HCT116 (cell line): ENCODE data around the gene POLA1. TPM values are rescaled to one million over a fixed set of nuclear protein-coding genes. Genes with fewer than 3 reads are reported as not detected.

Source experiments
- ATAC-seq: fragments of 200-7000 bp; cut with Tn5 transposase; 2 replicates; pipeline ENCODE4 v1.9.1; 2020; ENCODE audit warnings: mild to moderate bottlenecking, moderate library complexity
- BruUV-seq: library from RNA; stranded (reverse); fragments of 400-500 nt; replicated peaks from 2 replicates; lab custom pipeline; 2021; lab: Mats Ljungman, UMichigan
- CTCF ChIA-PET: fragments of 300-600 bp; sonication (Branson Sonifier 250); formaldehyde crosslinking; loops from one replicate; lab custom pipeline; 2021; ENCODE audit warnings: antibody characterized with exemption; lab: Charles Lee
- POLR2A ChIA-PET: fragments of 300-600, 350-600 bp; sonication (Branson Sonifier 250); formaldehyde crosslinking; loops from one replicate; lab custom pipeline; 2021; ENCODE audit warnings: antibody characterized with exemption; lab: Charles Lee
- RAD21 ChIA-PET, 2 experiments: fragments of 300-600 bp; sonication (Branson Sonifier 250); formaldehyde crosslinking; loops; one replicate each; lab custom pipeline; 2023; ENCODE audit warnings: low total read pairs in 2 of 2; ENCODE audit not compliant: uncharacterized antibody in 2 of 2, unreplicated experiment in 2 of 2, low non-redundant PET in 1 of 2; lab: Charles Lee
- DNase-seq: peaks from one replicate; pipeline ENCODE4 v3.0.0-alpha.2; 2010; ENCODE audit warnings: low read depth, low spot score
- H2AFZ ChIP-seq: fragments of 200-600 bp; shearing (Covaris generic), sonication (generic); 2 replicates; pipeline ENCODE4 v1.6.1; 2017; ENCODE audit warnings: low read depth, mixed run types, mixed read lengths, antibody characterized with exemption, low read length; ENCODE audit not compliant: poor library complexity, severe bottlenecking
- H3K27ac ChIP-seq: 2 replicates; pipeline ENCODE4 v1.5.1; 2012; ENCODE audit warnings: low read depth, low read length
- H3K27me3 ChIP-seq: fragments of 200-600 bp; sonication (generic); 2 replicates; pipeline ENCODE4 v1.6.1; 2016; ENCODE audit warnings: mixed run types, low read length, mixed read lengths; ENCODE audit not compliant: insufficient read depth
- H3K36me3 ChIP-seq, 2 experiments: fragments of 200-500 bp in 1 of 2; fragments of 200-600 bp in 1 of 2; sonication (Bioruptor generic) in 1 of 2; sonication (generic) in 1 of 2; 2 replicates each; pipeline versions ENCODE4 v1.5.1 to v1.6.1; 2014 to 2016; ENCODE audit warnings: low read length in 2 of 2, inconsistent platforms in 1 of 2, mixed read lengths in 1 of 2, mixed run types in 1 of 2; ENCODE audit not compliant: insufficient read depth in 2 of 2, control insufficient read depth in 1 of 2
- H3K4me1 ChIP-seq, 2 experiments: fragments of 200-600 bp in 1 of 2; sonication (generic) in 1 of 2; 2 replicates each; pipeline versions ENCODE4 v1.5.1 to v1.6.1; 2012 to 2017; ENCODE audit warnings: low read length in 2 of 2, inconsistent platforms in 1 of 2, mild to moderate bottlenecking in 1 of 2, mixed read lengths in 1 of 2, mixed run types in 1 of 2, moderate library complexity in 1 of 2; ENCODE audit not compliant: insufficient read depth in 2 of 2, control insufficient read depth in 1 of 2
- H3K4me2 ChIP-seq: fragments of 200-600 bp; sonication (generic); 2 replicates; pipeline ENCODE4 v1.6.1; 2017; ENCODE audit warnings: mixed run types, low read length, mixed read lengths
- H3K4me3 ChIP-seq, 2 experiments: fragments of 200-600 bp in 1 of 2; sonication (generic) in 1 of 2; replicated peaks in 1 of 2; 2 replicates each; pipeline ENCODE4 v1.5.1; 2011 to 2016; ENCODE audit warnings: low read length in 2 of 2, control low read depth in 1 of 2, low read depth in 1 of 2, mild to moderate bottlenecking in 1 of 2, mixed read lengths in 1 of 2, mixed run types in 1 of 2
- H3K79me2 ChIP-seq: fragments of 200-600 bp; sonication (generic); 2 replicates; pipeline ENCODE4 v1.6.1; 2017; ENCODE audit warnings: mild to moderate bottlenecking, mixed run types, low read length, moderate library complexity, mixed read lengths; ENCODE audit not compliant: insufficient read depth
- H3K9ac ChIP-seq: fragments of 200-600 bp; sonication (generic); 2 replicates; pipeline ENCODE4 v1.6.1; 2016; ENCODE audit warnings: low read length, mixed read lengths
- H3K9me2 ChIP-seq: fragments of 200-600 bp; sonication (generic), shearing (Covaris generic); 2 replicates; pipeline ENCODE4 v1.6.1; 2017; ENCODE audit warnings: mixed run types, mild to moderate bottlenecking, moderate library complexity; ENCODE audit not compliant: insufficient read depth
- H3K9me3 ChIP-seq, 2 experiments: fragments of 200-500 bp in 1 of 2; fragments of 200-600 bp in 1 of 2; sonication (Bioruptor generic) in 1 of 2; sonication (generic) in 1 of 2; 2 replicates each; pipeline ENCODE4 v1.6.1; 2014 to 2017; ENCODE audit warnings: low read length in 2 of 2, mixed read lengths in 2 of 2, inconsistent platforms in 1 of 2, low read depth in 1 of 2, mild to moderate bottlenecking in 1 of 2, mixed run types in 1 of 2, moderate library complexity in 1 of 2; ENCODE audit not compliant: control insufficient read depth in 1 of 2, insufficient read depth in 1 of 2
- H4K20me1 ChIP-seq: fragments of 200-600 bp; sonication (generic), shearing (Covaris generic); 2 replicates; pipeline ENCODE4 v1.6.1; 2017; ENCODE audit warnings: mixed run types, mild to moderate bottlenecking, moderate library complexity; ENCODE audit not compliant: insufficient read depth
- ATF3 ChIP-seq: IDR thresholded peaks from 2 replicates; pipeline ENCODE4 v1.6.1; 2012
- CBX3 ChIP-seq: IDR thresholded peaks from 2 replicates; pipeline ENCODE4 v1.6.1; 2012; ENCODE audit warnings: low read depth
- ELF1 ChIP-seq: IDR thresholded peaks from 2 replicates; pipeline ENCODE4 v1.6.1; 2012; ENCODE audit warnings: low read depth, borderline replicate concordance
- EZH2 ChIP-seq: fragments of 200-600 bp; sonication (generic); IDR thresholded peaks from 2 replicates; pipeline ENCODE4 v1.6.1; 2017; ENCODE audit warnings: antibody characterized with exemption, mixed run types
- FOSL1 ChIP-seq: IDR thresholded peaks from 2 replicates; pipeline ENCODE4 v1.6.1; 2012; ENCODE audit warnings: low read depth
- JUND ChIP-seq: IDR thresholded peaks from 2 replicates; pipeline ENCODE4 v1.6.1; 2012
- MAX ChIP-seq: IDR thresholded peaks from 2 replicates; pipeline ENCODE4 v1.6.1; 2012
- POLR2A ChIP-seq: IDR thresholded peaks from 2 replicates; pipeline ENCODE4 v1.7.0; 2011; ENCODE audit warnings: borderline replicate concordance; ENCODE audit not compliant: insufficient read depth, insufficient read length; ENCODE audit errors: extremely low read depth
- POLR2AphosphoS5 ChIP-seq: IDR thresholded peaks from 2 replicates; pipeline ENCODE4 v1.6.1; 2011; ENCODE audit warnings: mild to moderate bottlenecking, low read depth, low read length, moderate library complexity
- RAD21 ChIP-seq: IDR thresholded peaks from 2 replicates; pipeline ENCODE4 v1.6.1; 2012; ENCODE audit warnings: low read depth, mild to moderate bottlenecking
- REST ChIP-seq: IDR thresholded peaks from 2 replicates; pipeline ENCODE4 v1.6.1; 2012; ENCODE audit warnings: low read depth
- SIN3A ChIP-seq: IDR thresholded peaks from 2 replicates; pipeline ENCODE4 v1.6.1; 2012; ENCODE audit warnings: low read depth
- SP1 ChIP-seq: IDR thresholded peaks from 2 replicates; pipeline ENCODE4 v1.6.1; 2012; ENCODE audit warnings: low read depth
- YY1 ChIP-seq: IDR thresholded peaks from 2 replicates; pipeline ENCODE4 v1.6.1; 2011; ENCODE audit warnings: low read length, low read depth, moderate library complexity, mild to moderate bottlenecking; ENCODE audit not compliant: insufficient replicate concordance; ENCODE audit errors: extremely low read depth
- ZBTB33 ChIP-seq: IDR thresholded peaks from 2 replicates; pipeline ENCODE4 v1.6.1; 2011; ENCODE audit warnings: mild to moderate bottlenecking, low read length, moderate library complexity; ENCODE audit not compliant: insufficient replicate concordance; ENCODE audit errors: extremely low read depth
- ZFX ChIP-seq: fragments of 450-650 bp; IDR thresholded peaks from 2 replicates; pipeline ENCODE4 v1.6.1; 2017
- ZNF274 ChIP-seq: fragments of 200-500 bp; sonication (Bioruptor generic); IDR thresholded peaks from 2 replicates; pipeline ENCODE4 v1.6.1; 2014; ENCODE audit warnings: mild to moderate bottlenecking, low read depth, low read length, inconsistent platforms
- intact Hi-C: fragments of 100-400 bp; cut with micrococcal nuclease; formaldehyde crosslinking; loops from 2 replicates; pipeline ENCODE4 v1.10.0; 2022
- total RNA-seq: library from RNA; stranded (reverse); gene quantifications from one replicate; pipeline ENCODE4 v1.2.1, GENCODE V29; 2021; ENCODE audit not compliant: unreplicated experiment

The POLA1 gene
- total RNA-seq, 1 experiment from 2014 or later = 27.0 TPM

- no peak for TF ChIP-seq ZBTB33
- TF ChIP-seq CBX3 = peak; percentile 59
- peak; percentile 74 for TF ChIP-seq MAX
- TF ChIP-seq POLR2AphosphoS5 = no peak; the same call in 1 of the 2 replicates
- TF ChIP-seq ATF3 = no peak
- no peak for TF ChIP-seq FOSL1
- no peak for TF ChIP-seq RAD21
- no peak for TF ChIP-seq ZNF274
- peak; percentile 79 for TF ChIP-seq SP1
- TF ChIP-seq EZH2 = no peak
Measured at GRCh38 chrX:24693453-24694202, at the start of gene POLA1 (continued).

- Histone ChIP-seq H3K4me2 (no peak overlapping the region), H3K9ac (no peak overlapping the region), H3K27me3 (no peaks in the 10 kb centered on the region), H4K20me1 (no peaks in the 10 kb centered on the region), H3K27ac (no peak overlapping the region), H3K4me1 (no peaks in the 10 kb centered on the region), H3K36me3 (no peaks in the 10 kb centered on the region), H2AFZ (no peak overlapping the region), H3K9me2 (no peaks in the 10 kb centered on the region), H3K9me3 (no peaks in the 10 kb centered on the region), H3K4me3 (no peak overlapping the region), H3K79me2 (no peaks in the 10 kb centered on the region)
- POLR2A ChIA-PET = no interaction called here
- CTCF ChIA-PET = no interaction called here
- RAD21 ChIA-PET = no interaction called here
- intact Hi-C loops = no loop called here
- no peak for DNase-seq
- no peak for ATAC-seq
- BruUV-seq = no TSS peak
- TF ChIP-seq CBX3 = no peak
- no peak for TF ChIP-seq SIN3A
- no peak for TF ChIP-seq ZBTB33
- no peak for TF ChIP-seq ATF3
- no peak for TF ChIP-seq YY1
- no peak for TF ChIP-seq JUND
- TF ChIP-seq ZFX = no peak
- no peak for TF ChIP-seq ELF1
- TF ChIP-seq ZNF274 = no peak
- TF ChIP-seq FOSL1 = no peak
- TF ChIP-seq POLR2A = no peak
- no peak for TF ChIP-seq REST
Measured at GRCh38 chrX:24646006-24646405, 47.7 kb upstream of the POLA1 start.
